IMR-90 (cell line): ENCODE results near the gene GOLGA6A. TPM values are rescaled to one million over a fixed set of nuclear protein-coding genes. Genes with fewer than 3 reads are reported as not detected.

ENCODE experiments used
- ATAC-seq: fragments of 200-7000 bp; cut with Tn5 transposase; 2 replicates; pipeline ENCODE4 v1.9.1; 2020; ENCODE audit warnings: low read depth, mild to moderate bottlenecking, moderate library complexity
- BruUV-seq: library from RNA; stranded (reverse); fragments of 400-500 nt; replicated peaks from 2 replicates; lab custom pipeline; 2021; lab: Mats Ljungman, UMichigan
- CTCF ChIA-PET: fragments of 300-600 bp; formaldehyde crosslinking; extraction: SDS; loops from one replicate; lab custom pipeline; 2021; ENCODE audit warnings: antibody characterized with exemption; lab: Yijun Ruan, JAX
- POLR2A ChIA-PET: fragments of 300-600 bp; sonication (Branson Sonifier 250); formaldehyde crosslinking; loops from one replicate; lab custom pipeline; 2022; ENCODE audit warnings: antibody characterized with exemption; ENCODE audit not compliant: unreplicated experiment; lab: Charles Lee
- DNase-seq: peaks from one replicate; pipeline ENCODE4 v3.0.0; 2013
- H2AFZ ChIP-seq: replicated peaks from 2 replicates; pipeline ENCODE3; 2013; ENCODE audit warnings: low read length, mild to moderate bottlenecking; ENCODE audit not compliant: poor library complexity
- H2AK5ac ChIP-seq: 2 replicates; pipeline ENCODE4 v1.6.1; 2013; ENCODE audit warnings: low read depth, low read length, inconsistent platforms
- H2AK9ac ChIP-seq: replicated peaks from 2 replicates; pipeline ENCODE3; 2013; ENCODE audit warnings: mild to moderate bottlenecking, low read depth, low read length, moderate library complexity; ENCODE audit not compliant: poor library complexity
- H2BK120ac ChIP-seq: 2 replicates; pipeline ENCODE4 v1.6.1; 2013; ENCODE audit warnings: low read depth, low read length, inconsistent platforms
- H2BK15ac ChIP-seq: 3 replicates; pipeline ENCODE4 v1.6.1; 2013; ENCODE audit warnings: low read depth, low read length, inconsistent platforms
- H2BK20ac ChIP-seq: 2 replicates; pipeline ENCODE4 v1.6.1; 2013; ENCODE audit warnings: low read depth, mild to moderate bottlenecking, inconsistent platforms, low read length, moderate library complexity
- H2BK5ac ChIP-seq: 2 replicates; pipeline ENCODE4 v1.6.1; 2013; ENCODE audit warnings: mild to moderate bottlenecking, low read depth, low read length, inconsistent platforms; ENCODE audit not compliant: poor library complexity, severe bottlenecking
- H3K14ac ChIP-seq: replicated peaks from 2 replicates; pipeline ENCODE4 v1.6.1; 2013; ENCODE audit warnings: low read depth, low read length, inconsistent platforms
- H3K18ac ChIP-seq: 2 replicates; pipeline ENCODE4 v1.6.1; 2013; ENCODE audit warnings: low read depth, low read length, control low read depth
- H3K23ac ChIP-seq: 2 replicates; pipeline ENCODE4 v1.6.1; 2013; ENCODE audit warnings: low read depth, low read length, inconsistent platforms
- H3K27ac ChIP-seq: 2 replicates; pipeline ENCODE4 v1.5.1; 2013; ENCODE audit warnings: mild to moderate bottlenecking, control low read depth, low read length; ENCODE audit not compliant: insufficient read depth
- H3K27me3 ChIP-seq: 2 replicates; pipeline ENCODE4 v1.6.1; 2013; ENCODE audit warnings: low read length; ENCODE audit not compliant: control insufficient read depth, insufficient read depth
- H3K36me3 ChIP-seq: 2 replicates; pipeline ENCODE4 v1.6.1; 2013; ENCODE audit warnings: low read length, mixed read lengths; ENCODE audit not compliant: control insufficient read depth, insufficient read depth
- H3K4ac ChIP-seq: 2 replicates; pipeline ENCODE4 v1.6.1; 2013; ENCODE audit warnings: low read depth, low read length, inconsistent platforms
- H3K4me1 ChIP-seq: 2 replicates; pipeline ENCODE4 v1.6.1; 2013; ENCODE audit warnings: low read length, mixed read lengths; ENCODE audit not compliant: control insufficient read depth, insufficient read depth
- H3K4me2 ChIP-seq: 2 replicates; pipeline ENCODE4 v1.6.1; 2013; ENCODE audit warnings: low read depth, mild to moderate bottlenecking, control low read depth, low read length, moderate library complexity
- H3K4me3 ChIP-seq: 2 replicates; pipeline ENCODE4 v1.5.1; 2013; ENCODE audit warnings: low read depth, mild to moderate bottlenecking, control low read depth, low read length, moderate library complexity; ENCODE audit not compliant: insufficient read depth
- H3K56ac ChIP-seq: 2 replicates; pipeline ENCODE4 v1.6.1; 2013; ENCODE audit warnings: low read length, inconsistent platforms; ENCODE audit not compliant: insufficient read depth; ENCODE audit errors: extremely low read depth
- H3K79me1 ChIP-seq, 2 experiments: 2 replicates each; pipeline ENCODE4 v1.6.1; 2013; ENCODE audit warnings: low read length in 2 of 2, inconsistent platforms in 1 of 2, low read depth in 1 of 2
- H3K9ac ChIP-seq: 2 replicates; pipeline ENCODE4 v1.6.1; 2013; ENCODE audit warnings: low read depth, low read length, control low read depth
- H3K9me1 ChIP-seq: 2 replicates; pipeline ENCODE4 v1.6.1; 2013; ENCODE audit warnings: low read length, inconsistent platforms; ENCODE audit not compliant: insufficient read depth
- H3K9me3 ChIP-seq: 2 replicates; pipeline ENCODE4 v1.6.1; 2013; ENCODE audit warnings: low read length; ENCODE audit not compliant: control insufficient read depth, insufficient read depth
- H4K20me1 ChIP-seq: 2 replicates; pipeline ENCODE4 v1.6.1; 2013; ENCODE audit warnings: low read length, inconsistent platforms; ENCODE audit not compliant: insufficient read depth
- H4K5ac ChIP-seq: 2 replicates; pipeline ENCODE4 v1.6.1; 2013; ENCODE audit warnings: mild to moderate bottlenecking, low read depth, low read length, control low read depth
- H4K8ac ChIP-seq, 2 experiments: 2 replicates each; pipeline ENCODE4 v1.6.1; 2013; ENCODE audit warnings: low read depth in 2 of 2, low read length in 2 of 2, control low read depth in 1 of 2, inconsistent platforms in 1 of 2
- H4K91ac ChIP-seq: 2 replicates; pipeline ENCODE4 v1.6.1; 2013; ENCODE audit warnings: low read depth, low read length, inconsistent platforms; ENCODE audit not compliant: insufficient read depth
- CEBPB ChIP-seq: IDR thresholded peaks from 2 replicates; pipeline ENCODE4 v1.6.1; 2012; ENCODE audit warnings: low read depth, low read length, improper control_type of control experiment
- CHD1 ChIP-seq: IDR thresholded peaks from 2 replicates; pipeline ENCODE4 v1.6.1; 2012; ENCODE audit warnings: low read depth, low read length, improper control_type of control experiment
- FOS ChIP-seq: fragments of 150-350 bp; IDR thresholded peaks from 2 replicates; pipeline ENCODE4 v1.6.1; 2016; ENCODE audit warnings: low read depth, low read length
- MAFK ChIP-seq: IDR thresholded peaks from 2 replicates; pipeline ENCODE4 v1.6.1; 2012; ENCODE audit warnings: low read depth, low read length, improper control_type of control experiment
- MAZ ChIP-seq: IDR thresholded peaks from 2 replicates; pipeline ENCODE4 v1.6.1; 2012; ENCODE audit warnings: low read depth, mild to moderate bottlenecking, low read length, improper control_type of control experiment, moderate library complexity, borderline replicate concordance
- POLR2A ChIP-seq: IDR thresholded peaks from 2 replicates; pipeline ENCODE4 v1.6.1; 2012; ENCODE audit warnings: mild to moderate bottlenecking, low read depth, low read length
- RAD21 ChIP-seq: IDR thresholded peaks from 2 replicates; pipeline ENCODE4 v1.6.1; 2012; ENCODE audit warnings: low read length, improper control_type of control experiment
- RCOR1 ChIP-seq: IDR thresholded peaks from 2 replicates; pipeline ENCODE4 v1.6.1; 2012; ENCODE audit warnings: mild to moderate bottlenecking, low read length, improper control_type of control experiment; ENCODE audit not compliant: insufficient replicate concordance
- RFX5 ChIP-seq: IDR thresholded peaks from 2 replicates; pipeline ENCODE4 v1.8.0; 2012; ENCODE audit warnings: low read depth, mild to moderate bottlenecking, low read length, moderate library complexity
- SMC3 ChIP-seq: fragments of 150-350 bp; IDR thresholded peaks from 2 replicates; pipeline ENCODE4 v1.6.1; 2016; ENCODE audit warnings: low read depth, mild to moderate bottlenecking, antibody characterized with exemption, low read length, moderate library complexity
- WGBS, 2 experiments: methylation state at CpG; one replicate each; pipeline versions ENCODE4 v1.1.5 to v1.1.7; 2013; ENCODE audit warnings: missing lambda C conversion rate in 2 of 2; ENCODE audit not compliant: insufficient read length in 1 of 2; ENCODE audit errors: extremely low coverage in 2 of 2; 5-methylcytosine and 5-hydroxymethylcytosine counted together
- dilution Hi-C: fragments of 300-500 bp; cut with HindIII; formaldehyde crosslinking; loops from one replicate; pipeline ENCODE4 v1.14.3; 2018; ENCODE audit warnings: low sequenced_read_pairs; ENCODE audit not compliant: unreplicated experiment
- in situ Hi-C: fragments of 300-500 bp; cut with MboI; formaldehyde crosslinking; loops from 3 replicates; pipeline ENCODE4 v1.14.3; 2019; ENCODE audit warnings: low sequenced_read_pairs, inconsistent platforms, mixed read lengths
- intact Hi-C: fragments of 100-400 bp; cut with micrococcal nuclease; formaldehyde crosslinking; loops from 2 replicates; pipeline ENCODE4 v1.10.0; 2022
- polyA plus RNA-seq, 3 experiments: library from polyadenylated mRNA; depleted of rRNA; stranded (reverse); fragments of >200 nt; gene quantifications; 2 replicates each; pipeline ENCODE4 v1.2.3, GENCODE V29; 2012; ENCODE audit warnings: low replicate concordance in 1 of 3
- total RNA-seq: library from RNA; depleted of rRNA; stranded (reverse); fragments of >200 nt; gene quantifications from 2 replicates; pipeline ENCODE4 v1.2.3, GENCODE V29; 2012

GOLGA6A gene
- total and polyA plus RNA-seq, 2 of the 4 experiments (the other 2 are of a cell fraction), result not detected

DNA sequence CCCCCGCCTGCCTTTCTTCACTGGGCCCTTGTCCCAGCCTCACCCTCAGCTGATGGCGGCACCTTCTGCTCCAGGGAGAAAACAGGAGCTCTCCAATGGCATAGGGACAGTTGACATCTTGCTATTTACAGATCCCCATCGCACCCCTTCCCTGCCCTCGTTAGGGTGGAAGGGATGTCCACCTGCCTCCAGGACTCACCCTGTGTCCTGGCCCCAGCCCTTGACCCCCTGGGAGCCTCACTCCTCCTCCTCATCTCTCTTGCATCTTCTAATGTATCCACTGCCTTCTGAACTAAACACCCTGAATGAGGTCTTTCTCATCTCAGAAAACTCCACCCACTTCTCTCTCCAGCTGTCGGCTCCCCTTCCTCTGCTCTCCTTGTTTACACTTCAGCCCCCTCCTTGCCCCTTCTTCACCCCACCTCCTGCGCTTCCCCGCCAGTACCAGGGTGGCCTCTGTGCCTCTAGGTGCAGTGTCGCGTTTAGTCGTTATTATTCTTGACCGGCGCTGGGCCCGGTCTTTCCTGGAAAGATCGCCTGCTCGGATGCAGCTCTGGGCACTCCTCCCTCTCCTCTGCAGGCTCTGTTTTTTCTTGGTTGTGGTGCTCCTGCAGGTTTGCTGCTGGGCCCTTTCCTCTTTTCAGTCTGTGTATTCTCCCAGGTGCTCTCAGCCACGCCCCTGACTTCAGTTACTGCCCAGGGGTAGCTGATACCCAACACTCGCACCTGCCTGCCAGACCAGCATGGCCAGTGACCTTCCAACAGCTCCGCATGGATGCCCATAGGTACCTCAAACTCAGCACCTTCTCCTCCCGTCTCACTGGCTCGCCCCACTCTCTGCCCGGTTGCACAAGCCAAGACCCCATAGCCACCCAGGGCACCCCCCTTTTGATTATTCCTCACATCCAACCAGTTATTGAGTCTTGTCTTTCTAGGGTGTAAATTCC is 44.9 kb downstream of the GOLGA6A start:
- H3K4me3 ChIP-seq, result no peak overlapping the region
- no peak for TF ChIP-seq CEBPB
- TF ChIP-seq RAD21, result no peak
- TF ChIP-seq FOS, result no peak
- no peak for TF ChIP-seq RCOR1
- no peak for TF ChIP-seq POLR2A
- TF ChIP-seq RFX5, result no peak
- no peak for TF ChIP-seq MAZ
- no peak for TF ChIP-seq MAFK
- no peak for TF ChIP-seq SMC3
- TF ChIP-seq CHD1, result no peak
- WGBS, 2 experiments, result 72% methylated on average over 13 of the region's 21 CpGs; no CpG with 5 or more reads in 1 of the 2 experiments
- no peak overlapping the region for H2AFZ ChIP-seq
- no peak overlapping the region for H2BK20ac ChIP-seq
- no peak overlapping the region; the same call in 1 of the 2 replicates for H2BK120ac ChIP-seq
- no peak overlapping the region for H3K9ac ChIP-seq
- no peaks in the 10 kb centered on the region for H3K9me3 ChIP-seq
- no peak overlapping the region for H2BK5ac ChIP-seq
- peaks cover 30% of the 10 kb centered on the region for H3K4me1 ChIP-seq
- H3K18ac ChIP-seq, result no peak overlapping the region
- H2BK15ac ChIP-seq, result no peak overlapping the region
- H4K5ac ChIP-seq, result no peak overlapping the region
- H4K91ac ChIP-seq, result no peak overlapping the region; the same call in 1 of the 2 replicates
- no peak overlapping the region for H3K27ac ChIP-seq
- no peak overlapping the region for H3K56ac ChIP-seq
- H4K20me1 ChIP-seq, result no peaks in the 10 kb centered on the region
- no peak overlapping the region for H4K8ac ChIP-seq
- H3K4me2 ChIP-seq, result no peak overlapping the region
- H3K14ac ChIP-seq, result no peak overlapping the region
- DNase-seq (no peak), ATAC-seq (no peak)
- H3K9me1 ChIP-seq, result peaks cover 25% of the 10 kb centered on the region
- ChIA-PET CTCF (interaction anchor here (0.8 to 2.4 kb wide), 3 partner anchors 40 to 69 kb away, joined by 3 to 9 read pairs (median 3); no protein-coding TSS in a partner anchor), POLR2A (interaction anchor here (0.5 kb wide), 1 partner anchor 27 kb away, joined by 6 read pairs; no protein-coding TSS in a partner anchor)
- H3K23ac ChIP-seq, result no peak overlapping the region
- intact Hi-C loops, result loop anchor here (1.0 kb wide), 1 partner anchor 64 kb away; no protein-coding TSS in a partner anchor
- H3K36me3 ChIP-seq, result peaks cover 39% of the 10 kb centered on the region
- H3K79me1 ChIP-seq, result peaks cover 2 to 17% of the 10 kb centered on the region in 2 experiments; a peak in 2 of 4 replicates
- H3K27me3 ChIP-seq, result no peaks in the 10 kb centered on the region
- in situ Hi-C loops, result loop anchor here (5.0 kb wide), 1 partner anchor 45 kb away; the partner anchor contains the start of genes PML and STOML1
- H3K4ac ChIP-seq, result peak overlapping the region; percentile 27; the same call in 1 of the 2 replicates
- H2AK5ac ChIP-seq, result peak overlapping the region; percentile 20
- H2AK9ac ChIP-seq, result no peak overlapping the region
- dilution Hi-C loops, result no loop called here
- no TSS peak for BruUV-seq
